Measurements from ENCODE around the gene HCCS. TPM values are rescaled to one million over a fixed set of nuclear protein-coding genes. Genes with fewer than 3 reads are reported as not detected.

HCCS gene
- total RNA-seq, 1 donor from 2014 or later: 39.2 TPM

- Mint-ChIP-seq H3K27me3 (ENCODE audit: low read depth, unreplicated experiment) (no peaks in the 10 kb centered on the region), H3K27ac (ENCODE audit: unreplicated experiment) (peak overlapping the region; percentile 75), H3K4me3 (ENCODE audit: unreplicated experiment) (no peak overlapping the region), H3K4me1 (ENCODE audit: low read depth, unreplicated experiment) (peaks cover 12% of the 10 kb centered on the region), H3K9me3 (ENCODE audit: unreplicated experiment) (no peaks in the 10 kb centered on the region), H3K36me3 (ENCODE audit: low read depth, unreplicated experiment) (no peaks in the 10 kb centered on the region)
- DNase-seq (ENCODE audit: low read depth) (peak; percentile 68), FAIRE-seq (peak; percentile 98)
- H3K36me3 ChIP-seq (ENCODE audit: insufficient read depth, low read length): no peaks in the 10 kb centered on the region
- H3K27me3 ChIP-seq (ENCODE audit: insufficient read depth, low read length): no peaks in the 10 kb centered on the region
- H3K79me2 ChIP-seq (ENCODE audit: insufficient read depth, low read length): no peaks in the 10 kb centered on the region
- peak overlapping the region; percentile 78 for H3K27ac ChIP-seq (ENCODE audit: low read depth, low read length)
- no peak for TF ChIP-seq EZH2 (IDR thresholded peaks at IDR 0.05; ENCODE audit: insufficient read depth, low read length)
- peak; percentile 55 for TF ChIP-seq CTCF (IDR thresholded peaks at IDR 0.05; ENCODE audit: insufficient read depth, low read depth, low read length)
- H2AFZ ChIP-seq (ENCODE audit: low read depth, low read length): peak overlapping the region; percentile 35
- H3K4me2 ChIP-seq (ENCODE audit: low read length): peak overlapping the region; percentile 57
- H3K9me3 ChIP-seq (ENCODE audit: insufficient read depth, low read depth, low read length): no peaks in the 10 kb centered on the region
- no peak overlapping the region for H3K4me3 ChIP-seq (ENCODE audit: insufficient read depth, low read depth, low read length)
- no peaks in the 10 kb centered on the region for H4K20me1 ChIP-seq (ENCODE audit: insufficient read depth, low read length)
- H3K4me1 ChIP-seq (ENCODE audit: insufficient read depth, low read length): peaks cover 11% of the 10 kb centered on the region
- peak overlapping the region; percentile 62 for H3K9ac ChIP-seq (ENCODE audit: low read length)
These were observed 10.7 kb upstream of the HCCS start for GRCh38 chrX:11100281-11101035.

GRCh38 chrX:11103006-11103405, 8.1 kb upstream of the HCCS start:
- TF ChIP-seq EZH2 (IDR thresholded peaks at IDR 0.05; ENCODE audit: insufficient read depth, low read length) (no peak), CTCF (IDR thresholded peaks at IDR 0.05; ENCODE audit: insufficient read depth, low read depth, low read length) (no peak)
- Mint-ChIP-seq H3K36me3 (ENCODE audit: low read depth, unreplicated experiment) (no peaks in the 10 kb centered on the region), H3K27ac (ENCODE audit: unreplicated experiment) (no peak overlapping the region), H3K9me3 (ENCODE audit: unreplicated experiment) (no peaks in the 10 kb centered on the region), H3K27me3 (ENCODE audit: low read depth, unreplicated experiment) (no peaks in the 10 kb centered on the region), H3K4me3 (ENCODE audit: unreplicated experiment) (no peak overlapping the region), H3K4me1 (ENCODE audit: low read depth, unreplicated experiment) (peaks cover 12% of the 10 kb centered on the region)
- Histone ChIP-seq H2AFZ (ENCODE audit: low read depth, low read length) (no peak overlapping the region), H3K79me2 (ENCODE audit: insufficient read depth, low read length) (no peaks in the 10 kb centered on the region), H4K20me1 (ENCODE audit: insufficient read depth, low read length) (no peaks in the 10 kb centered on the region), H3K9me3 (ENCODE audit: insufficient read depth, low read depth, low read length) (no peaks in the 10 kb centered on the region), H3K9ac (ENCODE audit: low read length) (no peak overlapping the region), H3K4me1 (ENCODE audit: insufficient read depth, low read length) (peaks cover 11% of the 10 kb centered on the region), H3K27me3 (ENCODE audit: insufficient read depth, low read length) (no peaks in the 10 kb centered on the region), H3K4me2 (ENCODE audit: low read length) (no peak overlapping the region), H3K36me3 (ENCODE audit: insufficient read depth, low read length) (no peaks in the 10 kb centered on the region), H3K4me3 (ENCODE audit: insufficient read depth, low read depth, low read length) (no peak overlapping the region), H3K27ac (ENCODE audit: low read depth, low read length) (no peak overlapping the region)
- FAIRE-seq: peak; percentile 55
- DNase-seq (ENCODE audit: low read depth): no peak

GRCh38 chrX:11103751-11104150, 7.4 kb upstream of the HCCS start:
- Mint-ChIP-seq H3K36me3 (ENCODE audit: low read depth, unreplicated experiment) (no peaks in the 10 kb centered on the region), H3K4me1 (ENCODE audit: low read depth, unreplicated experiment) (peaks cover 12% of the 10 kb centered on the region), H3K27me3 (ENCODE audit: low read depth, unreplicated experiment) (no peaks in the 10 kb centered on the region), H3K27ac (ENCODE audit: unreplicated experiment) (no peak overlapping the region), H3K9me3 (ENCODE audit: unreplicated experiment) (no peaks in the 10 kb centered on the region), H3K4me3 (ENCODE audit: unreplicated experiment) (no peak overlapping the region)
- H3K79me2 ChIP-seq (ENCODE audit: insufficient read depth, low read length): no peaks in the 10 kb centered on the region
- TF ChIP-seq EZH2 (IDR thresholded peaks at IDR 0.05; ENCODE audit: insufficient read depth, low read length): no peak
- no peak for TF ChIP-seq CTCF (IDR thresholded peaks at IDR 0.05; ENCODE audit: insufficient read depth, low read depth, low read length)
- H3K27me3 ChIP-seq (ENCODE audit: insufficient read depth, low read length): no peaks in the 10 kb centered on the region
- no peak overlapping the region for H3K27ac ChIP-seq (ENCODE audit: low read depth, low read length)
- H3K9me3 ChIP-seq (ENCODE audit: insufficient read depth, low read depth, low read length): no peaks in the 10 kb centered on the region
- peaks cover 11% of the 10 kb centered on the region for H3K4me1 ChIP-seq (ENCODE audit: insufficient read depth, low read length)
- no peak overlapping the region for H3K9ac ChIP-seq (ENCODE audit: low read length)
- H3K4me3 ChIP-seq (ENCODE audit: insufficient read depth, low read depth, low read length): no peak overlapping the region
- no peak for DNase-seq (ENCODE audit: low read depth)
- peak; percentile 54 for FAIRE-seq
- H2AFZ ChIP-seq (ENCODE audit: low read depth, low read length): no peak overlapping the region
- H3K4me2 ChIP-seq (ENCODE audit: low read length): no peak overlapping the region
- no peaks in the 10 kb centered on the region for H3K36me3 ChIP-seq (ENCODE audit: insufficient read depth, low read length)
- no peaks in the 10 kb centered on the region for H4K20me1 ChIP-seq (ENCODE audit: insufficient read depth, low read length)

All from astrocyte (in vitro differentiated cells and primary cell).